GM12891 (cell line): ENCODE data around the gene EIF2S3B.

Experiments used
- PAX5 ChIP-seq: IDR thresholded peaks from 2 replicates; pipeline ENCODE4 v1.6.1; 2011; ENCODE audit warnings: low read length, moderate library complexity, mild to moderate bottlenecking; ENCODE audit not compliant: insufficient read depth, severe bottlenecking
- POLR2A ChIP-seq: IDR thresholded peaks from 2 replicates; pipeline ENCODE4 v1.6.1; 2011; ENCODE audit warnings: low read depth, low read length, control low read depth
- POLR2AphosphoS5 ChIP-seq: IDR thresholded peaks from 2 replicates; pipeline ENCODE4 v1.6.1; 2011; ENCODE audit warnings: low read depth, low read length, control low read depth
- POU2F2 ChIP-seq: IDR thresholded peaks from 2 replicates; pipeline ENCODE4 v1.6.1; 2011; ENCODE audit warnings: low read depth, mild to moderate bottlenecking, control low read depth, low read length, moderate library complexity
- SPI1 ChIP-seq: IDR thresholded peaks from 2 replicates; pipeline ENCODE4 v1.6.1; 2011; ENCODE audit warnings: low read depth, low read length, control low read depth
- TAF1 ChIP-seq: IDR thresholded peaks from 2 replicates; pipeline ENCODE4 v1.6.1; 2011; ENCODE audit warnings: low read depth, low read length, control low read depth

DNA sequence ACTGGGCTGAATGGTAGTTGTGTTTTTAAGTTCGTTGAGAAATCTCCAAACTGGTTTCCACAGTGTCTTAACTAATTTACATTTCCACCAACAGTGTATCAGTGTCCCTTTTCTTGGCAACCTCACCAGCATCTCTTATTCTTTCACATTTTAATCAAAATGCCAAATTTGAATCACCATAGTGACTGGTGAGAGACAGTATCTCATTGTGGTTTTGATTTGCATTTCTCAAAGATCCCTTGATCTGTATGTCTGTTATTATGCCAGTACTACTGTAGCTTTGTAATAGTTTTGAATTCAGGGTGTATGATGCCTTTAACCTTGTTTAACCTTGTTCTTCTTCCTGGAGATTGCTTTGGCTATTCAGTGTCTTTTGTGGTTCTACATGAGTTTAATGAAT, 2.2 kb upstream of the EIF2S3B start:
- TF ChIP-seq POLR2AphosphoS5 (no peak), POLR2A (no peak), TAF1 (no peak), PAX5 (no peak), SPI1 (no peak), POU2F2 (no peak)
